Measurements from ENCODE around the gene FBXW5.

Gene FBXW5

DNA sequence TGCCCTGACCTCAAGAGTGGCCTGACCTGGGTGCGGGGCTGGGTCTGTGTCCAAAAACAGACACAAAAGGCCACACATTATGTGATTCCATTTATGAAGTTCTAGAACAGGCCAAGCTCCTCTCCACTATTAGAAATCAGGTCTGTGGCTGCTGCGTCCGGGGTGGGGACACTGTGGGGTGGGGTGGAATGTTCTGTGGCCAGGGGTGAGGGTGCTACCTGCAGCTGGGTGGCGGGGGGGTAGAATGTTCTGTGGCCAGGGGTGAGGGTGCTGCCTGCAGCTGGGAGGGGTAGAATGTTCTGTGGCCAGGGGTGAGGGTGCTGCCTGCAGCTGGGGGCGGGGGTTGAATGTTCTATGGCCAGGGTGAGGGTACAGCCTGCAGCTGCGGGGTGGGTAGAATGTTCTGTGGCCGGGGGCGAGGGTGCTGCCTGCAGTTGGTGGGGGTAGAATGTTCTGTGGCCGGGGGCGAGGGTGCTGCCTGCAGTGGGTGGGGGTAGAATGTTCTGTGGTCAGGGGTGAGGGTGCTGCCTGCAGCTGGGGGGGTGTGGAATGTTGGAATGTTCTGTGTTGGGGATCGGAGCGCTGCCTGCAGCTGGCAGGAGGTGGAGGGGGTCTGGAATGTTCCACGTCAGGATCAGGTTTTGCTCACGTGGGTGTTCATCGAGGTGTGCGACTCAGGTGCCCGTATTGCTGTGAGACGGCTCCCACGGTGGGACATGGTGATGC, 15.8 kb upstream of the FBXW5 start:
- DNase-seq: no peak

DNA sequence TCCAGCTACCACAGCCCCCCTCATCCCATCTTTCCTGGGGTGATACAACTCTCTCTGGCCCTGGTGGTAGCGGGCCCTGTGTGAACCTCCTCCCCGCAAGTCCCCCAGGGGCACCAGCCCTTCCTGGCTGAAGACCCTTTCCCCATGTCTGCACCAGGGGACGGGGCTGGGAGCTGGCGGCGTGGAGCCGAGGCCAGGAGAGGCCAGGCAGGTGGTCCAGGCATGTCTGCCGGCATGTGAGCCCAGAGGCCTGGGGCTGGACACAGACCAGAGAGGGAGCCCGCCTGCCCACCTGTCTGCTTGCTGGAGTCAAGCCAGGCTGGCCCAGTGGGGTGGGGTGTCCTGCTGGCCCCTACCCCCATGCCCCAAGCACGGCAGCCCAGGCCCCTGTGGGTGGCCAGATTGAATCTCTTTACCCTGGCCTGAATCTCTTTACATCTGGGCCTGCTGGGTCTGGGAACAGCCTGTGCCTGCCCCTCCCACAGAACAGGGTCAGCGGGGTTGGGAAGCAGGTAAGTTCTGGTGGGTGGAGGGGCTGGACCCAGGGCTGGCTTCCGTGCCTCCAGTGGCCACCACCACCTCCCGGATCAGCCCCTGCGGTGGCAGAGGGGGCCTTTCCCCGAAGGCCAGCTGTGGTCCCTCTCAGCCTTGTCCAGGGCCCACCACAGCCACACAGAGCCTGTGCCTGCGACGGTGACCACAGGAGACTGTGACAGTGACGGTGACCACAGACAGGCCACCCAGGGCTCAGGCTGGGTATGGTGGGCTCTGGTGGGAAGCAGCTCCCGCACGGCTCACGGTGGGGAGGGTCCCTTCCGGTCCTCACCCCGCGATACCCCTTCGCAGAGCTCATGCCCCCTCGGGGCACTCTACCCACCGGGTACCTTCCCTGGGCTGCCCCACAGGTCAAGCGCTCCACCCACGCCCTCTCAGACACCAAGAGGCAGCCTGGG, 14.6 kb upstream of the FBXW5 start:
- DNase-seq: no peak

DNA sequence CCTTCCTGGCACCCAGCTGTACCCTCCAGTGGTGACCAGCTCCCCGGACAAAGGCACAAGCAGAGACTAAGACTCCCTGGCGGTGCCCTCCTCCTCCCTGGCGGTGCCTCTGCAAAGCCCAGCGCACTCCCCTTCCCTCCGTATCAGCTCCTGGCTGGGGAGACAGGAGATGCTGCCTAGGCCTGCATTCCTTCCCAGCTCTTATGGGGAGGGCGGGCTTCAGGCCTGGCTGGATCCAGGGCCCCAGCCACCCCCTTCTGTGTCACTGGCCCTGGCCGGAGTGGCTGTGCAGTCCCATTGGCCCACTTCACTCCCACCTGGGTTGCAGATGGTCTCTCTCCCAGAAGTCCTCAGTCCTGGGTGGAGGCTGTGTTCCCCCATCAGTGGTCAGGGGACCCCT, 13.9 kb upstream of the FBXW5 start:
- DNase-seq: no peak

DNA sequence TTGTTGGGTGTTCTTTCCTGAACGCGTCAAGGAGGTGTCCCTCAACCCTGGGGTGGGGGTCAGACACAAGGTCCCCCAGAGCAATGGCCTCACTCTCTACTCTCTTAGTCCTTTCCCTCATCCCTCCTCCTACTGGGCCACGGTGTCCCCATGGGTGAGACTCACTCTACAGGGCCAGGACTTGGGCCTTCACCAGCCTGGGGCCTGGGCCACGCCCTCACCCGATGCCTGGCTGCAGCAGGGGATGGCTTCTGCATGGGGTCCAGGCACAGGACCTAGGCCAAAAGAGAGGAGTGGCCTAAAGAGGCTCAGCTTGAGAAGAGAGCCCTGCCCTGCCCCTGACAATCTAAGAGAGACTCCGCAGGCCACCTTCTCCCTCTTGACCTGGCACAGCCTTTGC, 13.4 kb upstream of the FBXW5 start:
- DNase-seq: no peak

DNA sequence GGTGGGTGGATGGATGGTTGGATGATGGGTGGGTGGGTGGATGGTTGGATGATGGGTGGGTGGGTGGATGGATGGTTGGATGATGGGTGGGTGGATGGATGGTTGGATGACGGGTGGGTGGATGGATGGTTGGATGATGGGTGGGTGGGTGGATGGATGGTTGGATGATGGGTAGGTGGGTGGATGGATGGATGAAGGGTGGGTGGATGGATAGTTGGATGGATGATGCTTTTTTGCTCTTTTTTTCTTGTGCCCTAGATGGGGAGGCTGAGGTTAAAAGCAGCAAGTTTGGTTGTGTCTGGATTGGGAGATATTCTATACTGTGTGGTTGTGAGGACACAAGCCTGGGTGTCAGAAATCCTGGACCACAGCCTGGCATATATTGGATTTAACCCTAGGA, 12.9 kb upstream of the FBXW5 start:
- DNase-seq: no peak

DNA sequence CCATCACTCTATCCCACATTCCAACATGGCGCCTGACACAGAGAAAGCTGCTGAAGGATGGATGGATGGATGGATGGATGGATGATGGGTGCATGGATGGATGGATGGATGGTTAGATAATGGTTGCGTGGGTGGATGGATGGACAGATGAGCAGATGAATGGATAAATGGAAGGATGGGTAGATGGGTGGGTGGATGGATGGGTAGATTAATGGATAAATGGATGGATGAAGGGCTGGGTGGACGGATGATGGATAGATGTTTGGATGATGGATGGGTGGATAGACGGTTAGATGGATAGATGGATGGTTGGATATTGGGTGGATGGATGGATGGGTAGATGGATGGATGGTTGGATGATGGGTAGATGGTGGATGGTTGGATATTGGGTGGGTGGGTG, 12.1 kb upstream of the FBXW5 start:
- no peak for DNase-seq

DNA sequence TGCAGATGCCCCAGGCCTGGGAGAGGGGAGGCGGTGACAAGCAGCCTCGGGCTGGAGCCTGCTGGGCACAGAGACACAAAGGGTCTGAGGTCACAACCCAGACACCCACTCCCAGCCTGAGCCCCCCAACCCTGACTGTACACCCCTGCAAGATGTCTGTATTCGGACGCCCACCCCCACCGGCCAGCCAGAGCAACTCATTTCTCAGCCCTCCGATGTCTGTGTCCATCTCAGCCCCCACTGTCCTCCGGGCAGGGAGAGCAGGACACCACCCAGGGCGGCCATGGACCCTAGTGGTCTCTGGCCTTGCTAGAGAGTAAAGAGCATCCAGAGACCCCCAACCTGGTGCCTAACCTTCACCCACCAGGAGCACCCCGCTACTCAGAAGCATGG, 11.4 kb upstream of the FBXW5 start:
- DNase-seq: no peak

DNA sequence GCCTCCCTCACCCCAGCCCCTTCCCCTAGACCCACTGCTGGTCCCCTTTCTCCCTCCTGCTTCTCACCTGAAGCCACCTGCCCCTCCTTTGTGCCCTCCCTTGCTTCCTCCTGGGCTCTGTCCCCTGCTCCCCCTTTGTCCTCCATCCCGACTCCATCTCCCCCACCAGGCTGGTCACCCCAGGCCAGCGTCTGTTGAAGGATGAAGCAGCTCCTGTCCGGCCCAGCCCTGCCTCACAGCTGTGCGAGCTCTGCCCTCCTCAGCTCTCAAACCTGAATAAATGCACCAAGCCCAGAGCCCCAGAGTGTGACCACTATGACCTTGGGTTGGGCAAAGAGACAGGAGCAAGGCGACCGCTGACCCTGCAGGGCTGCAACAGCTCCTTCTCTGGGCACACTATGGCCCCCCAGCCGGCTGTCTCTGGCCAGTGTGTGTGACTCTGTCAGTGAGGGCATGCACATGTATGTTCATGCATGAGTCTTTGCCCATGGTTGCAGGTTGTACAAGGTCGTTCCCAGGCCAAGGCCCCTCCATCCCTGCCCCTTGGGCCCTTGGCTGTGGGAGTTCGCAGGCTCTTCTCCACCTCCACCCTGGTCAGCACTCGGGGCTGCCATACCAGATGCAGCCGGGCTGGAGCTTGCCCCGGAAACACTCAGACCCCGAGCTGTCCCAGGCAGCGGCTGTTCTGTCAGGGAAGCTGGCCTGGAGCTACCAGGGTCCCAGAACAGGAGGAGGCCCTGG, 10.8 kb upstream of the FBXW5 start:
- DNase-seq: no peak

DNA sequence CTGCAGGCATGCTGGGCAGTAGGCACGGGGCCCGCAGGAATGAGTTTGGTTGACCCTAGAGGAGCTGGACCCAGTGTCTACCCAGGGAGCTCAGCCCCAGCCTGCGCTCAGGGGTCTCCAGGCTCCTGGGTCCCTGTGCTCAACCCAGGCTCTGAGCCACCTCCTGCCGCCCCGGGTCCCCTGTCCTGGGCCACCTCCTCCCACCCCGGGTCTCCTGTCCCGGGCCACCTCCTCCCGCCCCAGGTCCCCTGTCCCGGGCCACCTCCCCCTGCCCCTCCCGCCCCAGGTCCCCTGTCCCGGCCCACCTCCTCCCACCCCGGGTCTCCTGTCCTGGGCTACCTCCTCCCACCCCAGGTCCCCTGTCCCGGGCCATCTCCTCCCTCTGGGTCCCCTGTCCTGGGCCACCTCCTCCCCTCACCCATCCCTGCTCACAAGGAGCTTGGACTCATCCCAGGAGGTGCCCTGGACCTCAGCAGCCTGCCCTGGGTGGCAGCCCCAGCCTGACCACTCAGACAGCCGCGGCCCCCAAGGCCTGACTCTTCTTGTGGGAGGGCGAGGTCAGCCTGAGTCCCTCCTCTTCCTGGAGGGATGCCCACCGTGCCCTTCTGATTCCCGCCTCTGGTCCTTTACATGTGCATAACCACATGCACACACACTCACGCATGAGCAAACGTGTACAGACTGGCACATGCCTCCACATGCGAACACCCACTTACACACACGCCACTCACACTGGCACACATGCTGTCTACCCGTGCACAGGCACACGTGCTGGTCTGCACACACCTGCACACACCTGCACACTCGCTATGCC, 9.9 kb upstream of the FBXW5 start:
- no peak for DNase-seq

DNA sequence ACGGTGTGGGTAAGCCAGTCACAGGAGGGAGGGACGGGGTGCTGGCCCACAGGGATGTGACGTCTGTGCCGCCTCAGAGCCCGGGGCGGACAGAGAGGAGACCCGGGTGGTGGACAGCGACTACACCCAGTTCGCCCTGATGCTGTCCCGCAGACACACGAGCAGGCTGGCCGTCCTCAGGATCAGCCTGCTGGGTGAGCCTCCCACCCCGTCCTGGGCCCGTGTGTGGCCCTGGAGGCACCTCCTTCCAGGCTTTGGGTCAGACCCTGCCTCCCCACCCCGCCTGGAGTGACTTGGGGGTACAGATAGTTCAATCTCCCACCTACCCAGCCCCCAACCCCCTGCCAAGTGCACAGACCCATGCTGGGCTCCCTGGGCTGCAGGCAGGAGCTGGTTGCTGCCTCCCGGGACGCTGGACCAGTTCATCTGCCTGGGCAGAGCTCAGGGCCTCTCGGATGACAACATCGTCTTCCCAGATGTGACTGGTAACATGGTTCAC, 9.3 kb upstream of the FBXW5 start:
- DNase-seq: no peak

DNA sequence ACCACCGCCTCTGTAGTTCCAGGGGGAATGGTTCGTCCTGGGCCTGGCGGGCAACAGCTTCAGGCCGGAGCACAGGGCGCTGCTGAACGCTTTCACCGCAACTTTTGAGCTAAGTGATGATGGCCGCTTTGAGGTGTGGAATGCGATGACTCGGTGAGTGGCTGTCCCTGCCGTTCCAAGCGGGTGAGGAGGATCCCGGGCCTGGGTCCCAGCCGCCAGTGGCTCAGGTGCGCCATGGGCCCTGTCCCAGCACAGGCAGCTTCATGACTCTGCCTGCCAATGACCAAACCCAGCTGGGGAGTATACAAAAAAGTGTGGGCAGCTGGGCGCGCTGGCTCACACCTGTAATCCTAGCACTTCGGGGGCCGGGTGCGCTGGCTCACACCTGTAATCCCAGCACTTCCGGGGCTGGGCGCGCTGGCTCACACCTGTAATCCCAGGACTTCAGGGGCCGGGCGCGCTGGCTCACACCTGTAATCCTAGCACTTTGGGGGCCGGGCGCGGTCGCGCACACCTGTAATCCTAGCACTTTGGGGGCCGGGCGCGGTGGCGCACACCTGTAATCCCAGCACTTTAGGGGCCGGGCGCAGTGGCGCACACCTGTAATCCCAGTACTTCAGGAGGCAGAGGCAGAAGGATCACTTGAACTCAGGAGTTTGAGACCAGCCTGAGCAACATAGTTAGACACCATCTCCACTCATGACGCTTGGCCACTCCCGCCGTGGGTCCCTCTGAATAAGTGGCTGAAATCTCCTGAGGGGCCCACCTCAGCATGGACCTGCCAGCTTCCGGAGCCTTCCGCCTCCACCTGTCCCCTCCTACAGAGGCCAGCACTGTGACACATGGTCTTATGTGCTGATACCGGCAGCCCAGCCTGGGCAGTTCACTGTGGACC, 8.6 kb upstream of the FBXW5 start:
- no peak for DNase-seq

DNA sequence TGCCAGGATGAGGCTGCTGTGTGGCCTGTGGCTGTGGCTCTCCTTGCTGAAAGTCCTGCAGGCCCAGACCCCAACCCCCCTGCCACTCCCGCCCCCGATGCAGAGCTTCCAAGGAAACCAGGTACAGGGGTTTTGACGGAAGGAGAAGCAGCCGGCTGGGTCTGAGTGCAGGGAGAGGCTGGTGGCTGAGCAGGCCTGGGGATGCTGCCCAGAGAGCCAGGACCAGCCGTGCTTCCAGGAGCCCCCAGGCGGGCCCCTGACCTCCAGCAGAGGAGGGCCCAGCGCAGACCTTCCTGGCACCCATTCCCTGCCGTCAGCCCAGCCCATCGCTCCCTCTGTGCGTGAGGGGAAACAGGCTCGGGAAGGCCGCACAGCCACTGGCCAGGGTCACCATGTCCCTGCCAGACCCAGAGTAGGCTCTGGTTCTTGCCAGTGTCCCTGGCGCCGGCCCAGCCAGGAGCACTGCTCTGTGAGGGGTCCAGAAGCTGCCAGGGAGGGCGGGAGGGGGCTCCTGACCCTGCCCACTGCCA, 7.8 kb upstream of the FBXW5 start:
- DNase-seq: no peak

DNA sequence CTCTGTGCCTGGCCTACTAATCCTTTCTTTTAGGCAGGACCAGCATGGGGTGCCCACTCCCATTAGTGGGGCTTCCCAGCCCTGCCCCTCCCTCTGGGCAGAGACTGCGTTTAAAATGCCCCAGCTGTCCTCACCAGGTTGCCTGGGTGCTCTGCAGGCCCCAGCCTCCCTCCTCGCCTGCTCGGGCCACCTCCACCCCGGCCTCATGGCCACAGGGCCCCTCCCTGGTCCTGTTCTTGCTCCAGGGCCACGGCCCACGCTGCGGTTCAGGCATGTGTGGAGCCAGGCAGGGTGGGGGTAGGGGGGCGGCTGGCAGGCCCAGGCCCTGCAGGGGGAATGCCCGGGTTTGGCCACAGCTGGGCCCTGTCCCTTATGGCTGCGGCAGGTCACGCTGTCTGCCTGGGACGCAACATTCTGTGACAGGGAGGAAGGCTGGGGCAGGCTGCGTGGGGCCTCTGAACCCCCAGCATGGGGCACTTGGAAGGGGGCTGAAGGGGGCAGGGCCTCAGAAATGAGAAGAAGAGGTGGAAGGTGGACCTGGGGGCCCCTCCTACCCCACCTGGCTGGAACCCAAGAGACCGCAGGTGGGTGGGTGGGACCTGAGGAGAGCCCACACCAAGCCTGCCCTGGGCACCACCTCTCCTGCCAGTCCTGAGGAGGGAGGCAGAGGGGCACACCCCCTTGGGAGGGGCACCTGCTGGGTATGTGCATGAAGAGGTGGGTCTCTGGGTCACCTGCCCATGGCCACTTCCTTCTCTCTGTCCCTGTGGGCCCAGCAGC, 7.2 kb upstream of the FBXW5 start, which contains the start of gene LCN12:
TSS of gene LCN12 (plus strand) at position 733 of the 780 bp plus-strand sequence. CDS start 55 bp downstream, outside the sequence.
- DNase-seq: no peak

DNA sequence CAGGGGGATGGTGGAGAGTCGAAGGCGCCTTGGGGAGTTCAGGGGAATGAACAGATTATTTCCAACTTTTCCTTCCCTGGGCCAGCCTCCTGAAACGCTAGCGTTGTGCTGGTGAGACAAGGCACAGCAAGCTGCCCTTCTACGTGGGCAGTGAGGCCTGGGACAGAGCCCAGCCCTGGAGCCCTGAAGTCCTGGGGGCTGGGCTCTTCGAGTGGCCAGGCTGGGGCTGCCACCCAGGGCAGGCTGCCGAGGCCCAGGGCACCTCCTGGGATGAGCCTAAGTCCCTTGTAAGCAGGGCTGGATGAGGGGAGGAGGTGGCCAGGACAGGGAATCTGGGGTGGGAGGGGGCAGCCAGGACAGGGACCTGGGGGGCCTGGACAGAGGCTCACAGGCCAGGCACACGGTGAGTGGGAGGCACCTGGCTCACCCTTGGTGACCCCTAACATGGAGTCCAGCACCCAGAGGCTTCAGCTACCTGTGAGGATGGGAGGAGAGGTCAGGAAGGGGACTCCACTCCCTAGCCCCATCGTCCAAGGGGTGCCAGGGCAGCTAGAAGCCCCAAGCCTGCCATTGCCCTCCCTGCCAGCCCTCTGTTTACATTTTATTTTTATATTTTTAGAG, 6.2 kb upstream of the FBXW5 start:
- no peak for DNase-seq

DNA sequence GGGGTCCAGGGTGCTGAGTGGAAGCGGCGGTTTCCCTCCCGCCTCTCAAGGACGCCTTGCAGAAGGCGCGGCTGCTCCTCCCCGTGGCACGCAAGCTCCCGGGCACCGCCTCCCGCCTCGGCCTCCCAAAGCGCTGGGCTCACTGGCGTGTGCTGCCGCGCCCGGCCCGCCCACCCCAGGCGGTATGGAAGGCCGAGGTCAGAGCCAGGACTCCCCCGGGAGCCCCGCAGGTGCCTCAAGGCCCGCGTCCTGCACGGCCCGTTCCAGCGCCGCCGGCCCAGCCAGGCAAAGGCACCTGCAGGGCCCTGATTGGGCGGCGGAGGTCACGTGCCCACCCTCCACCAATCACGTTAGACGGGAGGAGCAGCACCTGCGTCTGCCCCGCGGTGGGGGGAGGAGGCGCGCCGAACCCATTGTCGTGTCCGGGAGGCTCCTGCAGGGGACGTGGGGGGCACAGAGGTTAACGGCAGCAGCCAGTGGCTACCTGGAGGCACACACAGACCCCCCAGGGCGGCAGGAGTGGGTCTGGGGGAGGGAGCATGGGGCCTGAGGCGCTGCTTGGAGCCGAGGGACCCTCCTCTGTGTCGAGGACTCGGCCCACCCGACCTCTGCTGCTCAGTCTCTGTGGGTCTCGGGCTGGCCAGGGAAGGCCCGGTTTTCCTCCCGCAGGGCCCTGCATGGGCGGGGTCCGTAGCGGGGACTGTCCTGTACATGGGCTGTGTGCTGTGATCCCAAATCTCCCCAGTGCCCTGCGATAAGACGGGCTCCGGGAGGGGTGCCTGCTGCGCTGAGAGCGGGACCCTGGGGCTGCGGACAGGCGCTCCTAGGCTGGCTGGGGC, 5.5 kb upstream of the FBXW5 start:
- peak; percentile 43 for DNase-seq

DNA sequence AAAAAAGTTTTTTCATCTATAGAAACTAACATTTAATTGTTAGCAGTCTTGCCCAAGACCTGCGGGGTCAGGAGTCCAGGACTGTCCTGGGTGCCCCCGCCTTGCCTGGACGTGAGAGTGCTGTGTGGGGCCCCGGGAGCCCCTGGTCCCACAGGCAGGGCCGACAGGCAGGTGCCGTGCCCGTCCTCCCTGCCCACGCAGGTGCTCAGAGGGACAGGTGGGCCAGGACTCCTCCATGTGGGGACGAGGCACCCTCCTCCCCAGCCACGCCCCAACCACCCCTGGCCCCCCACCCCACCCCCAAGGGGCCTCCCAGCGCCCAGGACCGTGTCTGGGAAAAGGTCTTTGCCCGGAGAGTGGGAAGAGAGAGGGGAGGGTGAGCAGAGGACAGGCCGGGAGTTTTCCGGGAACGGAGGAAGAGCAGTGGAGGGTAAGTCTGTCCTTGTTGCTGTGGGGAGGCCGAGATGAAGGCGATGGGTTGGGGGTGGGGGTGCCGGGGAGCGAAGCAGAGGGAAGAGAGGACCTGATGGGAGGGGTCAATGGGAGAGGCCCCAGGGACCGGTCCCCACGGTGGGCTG, 4.8 kb upstream of the FBXW5 start:
- DNase-seq: no peak

DNA sequence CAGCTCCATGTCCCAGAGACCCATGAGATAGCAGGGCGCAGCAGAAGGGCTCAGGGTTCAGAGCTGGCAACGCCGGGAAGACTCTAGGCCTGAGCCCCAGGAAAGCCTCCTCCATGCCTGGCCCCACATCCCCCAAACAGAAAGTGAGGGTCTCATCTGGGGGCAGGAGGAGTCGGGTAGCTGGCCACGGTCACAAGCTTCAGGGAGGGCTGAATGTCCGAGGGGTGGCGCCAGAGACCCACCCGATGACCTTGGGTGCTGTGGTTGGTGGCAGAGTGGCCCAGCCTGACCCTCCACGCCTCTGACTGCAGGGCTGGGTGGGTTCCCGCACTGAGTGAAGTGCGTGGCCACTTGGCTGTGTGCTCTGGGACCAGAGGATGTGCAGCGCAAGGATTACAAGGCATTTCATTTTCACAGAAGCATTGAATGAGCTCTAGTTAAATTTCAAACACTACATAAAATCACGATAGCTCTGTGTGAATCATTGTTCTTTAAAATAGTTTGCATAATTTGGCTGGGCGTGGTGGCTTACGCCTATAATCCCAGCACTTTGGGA, 3.5 kb upstream of the FBXW5 start:
- DNase-seq: no peak

Measured in NCI-H524 treated with DMSO at 0.1 percent for 48 hours (cell line).